ENCODE measurements around the gene DEFB114. TPM values are rescaled to one million over a fixed set of nuclear protein-coding genes. Genes with fewer than 3 reads are reported as not detected.

DEFB114 gene
- total RNA-seq, 1 donor from 2014 or later = not detected

GRCh38 chr6:49937017-49937416 lies 26.9 kb downstream of the DEFB114 start:
- H3K4me1 ChIP-seq = no peaks in the 10 kb centered on the region
- no peak for TF ChIP-seq CTCF (IDR thresholded peaks at IDR 0.05; ENCODE audit: borderline replicate concordance)
- intact Hi-C loops (cut with micrococcal nuclease) = no loop called here
- H3K36me3 ChIP-seq = no peaks in the 10 kb centered on the region
- no peaks in the 10 kb centered on the region for H3K9me3 ChIP-seq (replicated peaks)
- H3K27me3 ChIP-seq (ENCODE audit: low read depth) = peaks cover 17% of the 10 kb centered on the region
- no peak for DNase-seq
- H3K27ac ChIP-seq (replicated peaks) = no peak overlapping the region
- H3K4me3 ChIP-seq = no peak overlapping the region

GRCh38 chr6:49935387-49935786 lies 28.6 kb downstream of the DEFB114 start:
- Histone ChIP-seq H3K4me3 (no peak overlapping the region), H3K27me3 (ENCODE audit: low read depth) (peaks cover 17% of the 10 kb centered on the region), H3K36me3 (no peaks in the 10 kb centered on the region), H3K4me1 (no peaks in the 10 kb centered on the region), H3K27ac (replicated peaks) (no peak overlapping the region), H3K9me3 (replicated peaks) (no peaks in the 10 kb centered on the region)
- intact Hi-C loops (cut with micrococcal nuclease) = no loop called here
- no peak for TF ChIP-seq CTCF (IDR thresholded peaks at IDR 0.05; ENCODE audit: borderline replicate concordance)
- no peak for DNase-seq

GRCh38 chr6:49934770-49935169 lies 29.2 kb downstream of the DEFB114 start:
- no peak for DNase-seq
- no peak for TF ChIP-seq CTCF (IDR thresholded peaks at IDR 0.05; ENCODE audit: borderline replicate concordance)
- no peak overlapping the region for H3K27ac ChIP-seq (replicated peaks)
- intact Hi-C loops (cut with micrococcal nuclease) = no loop called here
- H3K9me3 ChIP-seq (replicated peaks) = no peaks in the 10 kb centered on the region
- no peak overlapping the region for H3K4me3 ChIP-seq
- H3K4me1 ChIP-seq = no peaks in the 10 kb centered on the region
- peaks cover 17% of the 10 kb centered on the region for H3K27me3 ChIP-seq (ENCODE audit: low read depth)
- H3K36me3 ChIP-seq = no peaks in the 10 kb centered on the region

- H3K9me3 ChIP-seq (replicated peaks) = no peaks in the 10 kb centered on the region
- no peaks in the 10 kb centered on the region for H3K4me1 ChIP-seq
- no peaks in the 10 kb centered on the region for H3K36me3 ChIP-seq
- peaks cover 17% of the 10 kb centered on the region for H3K27me3 ChIP-seq (ENCODE audit: low read depth)
- no peak for DNase-seq
- intact Hi-C loops (cut with micrococcal nuclease) = no loop called here
- H3K4me3 ChIP-seq = no peak overlapping the region
- H3K27ac ChIP-seq (replicated peaks) = no peak overlapping the region
- no peak for TF ChIP-seq CTCF (IDR thresholded peaks at IDR 0.05; ENCODE audit: borderline replicate concordance)
These were observed 30.4 kb downstream of the DEFB114 start for GRCh38 chr6:49933526-49933925.

- DNase-seq = no peak
- Histone ChIP-seq H3K4me1 (no peaks in the 10 kb centered on the region), H3K4me3 (no peak overlapping the region), H3K36me3 (no peaks in the 10 kb centered on the region), H3K27ac (replicated peaks) (no peak overlapping the region), H3K27me3 (ENCODE audit: low read depth) (peaks cover 11% of the 10 kb centered on the region), H3K9me3 (replicated peaks) (no peaks in the 10 kb centered on the region)
- intact Hi-C loops (cut with micrococcal nuclease) = no loop called here
- no peak for TF ChIP-seq CTCF (IDR thresholded peaks at IDR 0.05; ENCODE audit: borderline replicate concordance)
These were observed 34.6 kb downstream of the DEFB114 start for GRCh38 chr6:49929340-49929739.

GRCh38 chr6:49923826-49924225 lies 40.1 kb downstream of the DEFB114 start:
- H3K27ac ChIP-seq (replicated peaks) = no peak overlapping the region
- no peaks in the 10 kb centered on the region for H3K27me3 ChIP-seq (ENCODE audit: low read depth)
- TF ChIP-seq CTCF (IDR thresholded peaks at IDR 0.05; ENCODE audit: borderline replicate concordance) = no peak
- intact Hi-C loops (cut with micrococcal nuclease) = no loop called here
- H3K4me1 ChIP-seq = no peaks in the 10 kb centered on the region
- no peaks in the 10 kb centered on the region for H3K36me3 ChIP-seq
- DNase-seq = no peak
- no peak overlapping the region for H3K4me3 ChIP-seq
- H3K9me3 ChIP-seq (replicated peaks) = no peaks in the 10 kb centered on the region
